Calu3 (cell line): ENCODE results near the gene FBXO2. TPM values are rescaled to one million over a fixed set of nuclear protein-coding genes. Genes with fewer than 3 reads are reported as not detected.

ENCODE experiments used
- BruUV-seq: library from RNA; stranded (reverse); fragments of 400-500 nt; replicated peaks from 2 replicates; lab custom pipeline; 2021; lab: Mats Ljungman, UMichigan
- CTCF ChIA-PET: fragments of 300-600 bp; sonication (Branson Sonifier 250); formaldehyde crosslinking; loops from one replicate; lab custom pipeline; 2022; ENCODE audit warnings: antibody characterized with exemption; lab: Charles Lee
- DNase-seq: peaks from one replicate; pipeline ENCODE4 v3.0.0; 2022
- H3K27ac Mint-ChIP-seq: one replicate; pipeline ENCODE4 v1.8.0; 2022; ENCODE audit warnings: mixed read lengths; ENCODE audit not compliant: unreplicated experiment
- H3K27me3 Mint-ChIP-seq: one replicate; pipeline ENCODE4 v1.8.0; 2022; ENCODE audit warnings: mixed read lengths; ENCODE audit not compliant: unreplicated experiment
- H3K36me3 Mint-ChIP-seq: one replicate; pipeline ENCODE4 v1.8.0; 2022; ENCODE audit warnings: mild to moderate bottlenecking, moderate library complexity, mixed read lengths; ENCODE audit not compliant: insufficient read depth, unreplicated experiment
- H3K4me1 Mint-ChIP-seq: one replicate; pipeline ENCODE4 v1.8.0; 2022; ENCODE audit warnings: mild to moderate bottlenecking, low read depth, mixed read lengths; ENCODE audit not compliant: unreplicated experiment
- H3K4me3 Mint-ChIP-seq: one replicate; pipeline ENCODE4 v1.8.0; 2022; ENCODE audit warnings: mild to moderate bottlenecking, low read depth, moderate library complexity, mixed read lengths; ENCODE audit not compliant: unreplicated experiment
- H3K9me3 Mint-ChIP-seq: one replicate; pipeline ENCODE4 v1.8.0; 2022; ENCODE audit warnings: low read depth, mixed read lengths; ENCODE audit not compliant: unreplicated experiment
- CTCF ChIP-seq: fragments of 200-600 bp; IDR thresholded peaks from one replicate; pipeline ENCODE4 v1.8.0; 2022; ENCODE audit warnings: antibody characterized with exemption; ENCODE audit not compliant: unreplicated experiment
- intact Hi-C: fragments of 100-400 bp; cut with micrococcal nuclease; formaldehyde crosslinking; loops from one replicate; pipeline ENCODE4 v1.10.0; 2022; ENCODE audit not compliant: unreplicated experiment
- total RNA-seq: library from RNA; stranded (reverse); gene quantifications from 2 replicates; pipeline ENCODE4 v1.2.3, GENCODE V29; 2022

The FBXO2 gene
- total RNA-seq, 1 experiment from 2014 or later, result 3.3 TPM

- Mint-ChIP-seq H3K27me3 (peaks cover 88% of the 10 kb centered on the region), H3K27ac (no peak overlapping the region), H3K4me1 (no peaks in the 10 kb centered on the region), H3K4me3 (no peak overlapping the region), H3K9me3 (no peaks in the 10 kb centered on the region), H3K36me3 (no peaks in the 10 kb centered on the region)
- BruUV-seq, result no TSS peak
- no peak for TF ChIP-seq CTCF
- no peak for DNase-seq
- CTCF ChIA-PET, result interaction anchor here (0.7 to 1.4 kb wide), 2 partner anchors 11 to 12 kb away, joined by 3 read pairs; no protein-coding TSS in a partner anchor
- intact Hi-C loops, result no loop called here
Observed at GRCh38 chr1:11634365-11635192, 19.6 kb downstream of the FBXO2 start.

GRCh38 chr1:11629184-11630016 is 24.8 kb downstream of the FBXO2 start:
- no peaks in the 10 kb centered on the region for H3K36me3 Mint-ChIP-seq
- intact Hi-C loops, result no loop called here
- H3K27ac Mint-ChIP-seq, result no peak overlapping the region
- DNase-seq, result no peak
- BruUV-seq, result no TSS peak
- CTCF ChIA-PET, result no interaction called here
- no peak for TF ChIP-seq CTCF
- H3K4me3 Mint-ChIP-seq, result no peak overlapping the region
- no peaks in the 10 kb centered on the region for H3K4me1 Mint-ChIP-seq
- peaks cover 88% of the 10 kb centered on the region for H3K27me3 Mint-ChIP-seq
- H3K9me3 Mint-ChIP-seq, result no peaks in the 10 kb centered on the region

GRCh38 chr1:11628767-11629166 is 25.5 kb downstream of the FBXO2 start:
- intact Hi-C loops, result no loop called here
- H3K36me3 Mint-ChIP-seq, result no peaks in the 10 kb centered on the region
- CTCF ChIA-PET, result no interaction called here
- BruUV-seq, result no TSS peak
- no peak for TF ChIP-seq CTCF
- H3K9me3 Mint-ChIP-seq, result no peaks in the 10 kb centered on the region
- peaks cover 87% of the 10 kb centered on the region for H3K27me3 Mint-ChIP-seq
- no peaks in the 10 kb centered on the region for H3K4me1 Mint-ChIP-seq
- no peak overlapping the region for H3K27ac Mint-ChIP-seq
- DNase-seq, result no peak
- H3K4me3 Mint-ChIP-seq, result no peak overlapping the region

- CTCF ChIA-PET, result no interaction called here
Observed at GRCh38 chr1:11626551-11626950, 27.7 kb downstream of the FBXO2 start.

More at GRCh38 chr1:11626551-11626950, 27.7 kb downstream of the FBXO2 start:
- H3K4me3 Mint-ChIP-seq, result no peak overlapping the region
- H3K4me1 Mint-ChIP-seq, result no peaks in the 10 kb centered on the region
- no peak for TF ChIP-seq CTCF
- no peaks in the 10 kb centered on the region for H3K36me3 Mint-ChIP-seq
- H3K9me3 Mint-ChIP-seq, result no peaks in the 10 kb centered on the region
- intact Hi-C loops, result no loop called here
- H3K27ac Mint-ChIP-seq, result no peak overlapping the region
- no peak for DNase-seq
- H3K27me3 Mint-ChIP-seq, result peaks cover 97% of the 10 kb centered on the region
- BruUV-seq, result no TSS peak
